GM19193 (cell line): Measurements from ENCODE around the gene KLHL29.

ENCODE experiments used
- POLR2A ChIP-seq: IDR thresholded peaks from 4 replicates; pipeline ENCODE4 v1.6.1; 2011; ENCODE audit not compliant: insufficient read depth, insufficient read length; ENCODE audit errors: extremely low read depth

KLHL29 gene

DNA sequence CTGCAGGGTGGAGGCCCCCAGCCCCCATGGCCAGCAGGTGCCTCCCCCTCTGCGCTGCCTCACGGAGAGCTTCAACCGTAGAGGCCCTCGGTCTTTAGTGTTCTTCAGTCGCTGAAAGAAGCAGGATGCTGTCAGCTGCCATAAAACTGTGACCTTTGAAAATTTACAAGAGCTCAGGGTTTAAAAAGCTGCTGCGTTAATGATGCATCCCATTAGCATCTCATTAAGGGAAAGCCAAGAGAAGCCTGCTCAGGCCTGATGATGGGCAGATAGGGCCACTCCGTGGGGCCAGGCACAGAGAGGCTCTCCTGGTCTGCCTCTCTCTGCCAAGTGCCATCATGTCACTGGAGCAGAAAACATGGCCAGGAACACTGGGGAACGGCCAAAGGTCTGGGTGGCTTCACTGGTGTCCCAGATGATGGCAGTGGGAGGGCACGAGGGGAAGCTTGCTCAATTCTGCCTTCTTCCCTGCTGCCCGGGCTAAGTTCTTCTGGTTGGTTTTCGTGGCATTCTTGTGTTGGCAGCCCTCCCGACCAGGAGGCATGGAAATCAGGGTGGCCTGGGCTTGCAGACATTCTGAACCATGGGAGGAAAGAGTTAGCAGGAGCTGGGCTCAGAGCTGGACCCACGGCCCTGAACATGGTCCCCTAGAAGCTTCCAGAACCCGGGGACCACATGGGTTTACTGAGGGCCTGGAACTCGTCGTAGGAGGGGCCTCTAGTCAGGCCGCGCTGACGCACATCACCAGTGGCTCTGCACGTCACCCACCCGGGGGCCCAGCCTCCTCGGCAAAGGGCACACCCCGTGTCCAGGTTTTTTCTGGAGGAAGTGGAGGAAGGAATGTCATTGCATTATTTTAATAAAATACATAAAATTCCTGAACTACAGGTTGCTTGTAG lies 250.7 kb downstream of the KLHL29 start:
- no peak for TF ChIP-seq POLR2A

DNA sequence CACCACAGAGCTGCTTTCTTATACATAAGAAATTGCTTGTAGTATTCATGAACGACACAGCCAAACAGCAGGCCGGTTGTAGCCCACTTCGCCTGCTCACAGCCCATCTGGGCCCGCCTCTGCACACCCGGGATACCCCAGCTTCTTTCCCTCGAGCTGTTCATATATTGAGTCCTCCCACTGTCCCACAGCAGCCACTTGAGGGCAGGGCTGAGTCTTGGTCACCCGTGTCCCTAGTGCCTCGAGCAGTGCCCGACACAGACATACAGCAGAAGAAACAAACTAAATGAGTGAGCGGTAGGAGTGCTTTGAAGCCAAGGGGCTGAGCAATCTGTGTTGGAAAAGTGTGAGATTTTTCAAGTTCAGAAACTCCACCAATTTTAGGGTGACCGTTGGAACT lies 251.4 kb downstream of the KLHL29 start:
- no peak for TF ChIP-seq POLR2A

- no peak for TF ChIP-seq POLR2A
These were observed 252.2 kb downstream of the KLHL29 start for GRCh38 chr2:23637011-23637778.

GRCh38 chr2:23639406-23639982 lies 254.5 kb downstream of the KLHL29 start:
- no peak for TF ChIP-seq POLR2A

GRCh38 chr2:23640711-23641110 lies 255.7 kb downstream of the KLHL29 start:
- TF ChIP-seq POLR2A = no peak

GRCh38 chr2:23642516-23642915 lies 257.5 kb downstream of the KLHL29 start:
- no peak for TF ChIP-seq POLR2A

DNA sequence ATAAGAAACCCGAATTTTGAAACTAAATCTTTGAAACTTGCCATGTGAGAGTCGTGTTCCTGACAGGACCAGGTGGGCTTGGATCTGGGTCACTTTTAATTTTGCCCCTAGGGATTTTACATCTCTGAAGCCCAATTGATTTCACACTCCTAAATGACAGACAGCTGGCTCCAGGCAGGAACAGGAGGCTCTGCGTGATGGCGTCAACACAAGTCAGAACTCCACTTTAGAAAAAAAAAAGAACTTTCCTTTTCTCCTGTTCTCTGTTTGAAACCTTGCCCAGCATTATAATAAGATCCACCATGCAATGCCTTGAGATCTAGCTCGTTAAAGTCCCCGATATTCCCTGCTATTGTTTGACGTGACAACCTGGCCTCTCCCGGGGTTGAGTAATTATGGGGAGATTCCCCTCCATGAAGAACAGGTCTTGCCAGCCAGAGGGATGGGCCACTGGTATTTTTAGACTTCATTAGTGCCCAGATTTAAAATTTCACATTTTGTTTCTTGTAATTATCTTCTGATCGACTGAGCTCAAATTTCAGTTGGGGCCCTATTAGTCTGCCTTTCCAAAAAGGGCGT lies 260.3 kb downstream of the KLHL29 start:
- no peak for TF ChIP-seq POLR2A

DNA sequence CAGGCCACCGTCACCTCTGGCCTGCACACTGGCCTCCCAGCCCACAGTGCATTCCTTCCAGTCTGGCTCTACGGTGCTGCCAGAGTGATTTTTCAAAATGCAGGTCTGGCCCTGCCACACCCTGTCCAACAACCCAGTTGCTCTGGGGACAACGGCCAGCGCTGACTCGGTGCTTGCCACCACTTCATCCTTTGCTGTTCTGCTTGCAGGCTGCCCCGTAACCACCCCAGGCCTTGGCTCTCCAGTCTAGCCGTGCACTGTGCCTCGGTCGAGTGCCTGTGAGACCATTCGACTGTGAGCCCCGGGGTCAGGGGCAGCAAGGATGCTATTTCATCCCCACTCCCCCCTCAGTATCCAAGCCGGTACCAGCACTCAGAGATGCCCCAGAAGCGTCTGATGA lies 262.6 kb downstream of the KLHL29 start:
- no peak for TF ChIP-seq POLR2A

DNA sequence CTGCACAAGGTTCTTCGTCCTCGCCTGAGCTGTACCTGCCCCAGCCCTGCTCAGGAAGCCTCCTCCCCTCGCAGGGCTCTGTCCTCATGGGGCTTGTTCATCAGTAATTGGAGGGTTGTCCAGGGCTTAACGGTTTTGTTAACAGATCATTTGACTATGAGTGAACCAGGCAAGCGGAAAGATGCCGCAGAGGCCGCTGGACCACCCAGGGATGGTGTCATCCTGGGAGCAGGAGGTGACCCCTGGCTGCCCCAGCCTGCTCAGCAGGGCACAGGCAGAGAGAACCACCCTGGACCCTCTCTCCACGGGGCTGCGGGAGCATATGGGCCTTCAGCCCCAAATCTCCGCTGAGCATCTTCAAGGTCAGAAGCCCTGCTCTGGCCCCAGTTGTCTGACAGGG lies 264.3 kb downstream of the KLHL29 start:
- no peak for TF ChIP-seq POLR2A

GRCh38 chr2:23649819-23650218 lies 264.8 kb downstream of the KLHL29 start:
- TF ChIP-seq POLR2A = no peak

- no peak for TF ChIP-seq POLR2A
These were observed 266.5 kb downstream of the KLHL29 start for GRCh38 chr2:23651187-23652080.

DNA sequence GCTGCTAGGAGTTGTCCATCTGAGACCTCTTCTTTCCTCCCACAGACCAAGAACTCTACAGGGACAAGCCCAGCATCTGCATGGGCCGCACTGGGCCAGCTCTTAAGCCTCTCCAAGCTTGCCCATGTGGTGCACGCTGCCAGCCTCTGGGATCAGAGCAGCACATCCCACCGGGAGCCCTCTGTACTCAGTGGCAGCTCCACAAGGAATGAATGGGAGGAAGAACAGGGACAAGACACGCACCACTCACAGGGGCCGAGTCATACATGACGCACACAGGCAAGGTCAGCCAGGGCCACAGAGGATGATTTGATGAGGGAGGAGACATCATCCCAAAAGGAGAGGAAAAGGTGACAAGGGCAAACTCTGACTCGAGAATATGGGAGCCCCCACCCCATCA lies 268.3 kb downstream of the KLHL29 start:
- TF ChIP-seq POLR2A = no peak

DNA sequence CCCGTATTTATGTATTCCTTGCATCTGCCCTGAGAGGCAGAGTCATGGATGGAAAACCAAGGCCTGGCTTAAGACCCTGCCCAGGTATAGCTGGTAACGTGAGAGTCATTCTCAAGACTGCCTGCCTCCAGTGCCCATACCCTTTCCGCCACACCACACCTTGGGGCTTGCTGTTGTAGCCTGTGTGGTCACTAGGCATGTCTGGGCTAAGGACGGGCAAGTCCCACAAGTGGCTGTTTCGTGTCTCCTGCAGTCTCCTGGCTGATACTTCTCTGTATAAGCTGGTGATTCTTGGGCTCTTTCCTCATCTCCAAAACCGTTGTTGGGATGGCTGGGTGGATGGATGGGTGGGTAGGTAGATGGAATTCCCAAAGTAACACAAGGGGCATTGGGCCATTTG lies 269.8 kb downstream of the KLHL29 start:
- no peak for TF ChIP-seq POLR2A

DNA sequence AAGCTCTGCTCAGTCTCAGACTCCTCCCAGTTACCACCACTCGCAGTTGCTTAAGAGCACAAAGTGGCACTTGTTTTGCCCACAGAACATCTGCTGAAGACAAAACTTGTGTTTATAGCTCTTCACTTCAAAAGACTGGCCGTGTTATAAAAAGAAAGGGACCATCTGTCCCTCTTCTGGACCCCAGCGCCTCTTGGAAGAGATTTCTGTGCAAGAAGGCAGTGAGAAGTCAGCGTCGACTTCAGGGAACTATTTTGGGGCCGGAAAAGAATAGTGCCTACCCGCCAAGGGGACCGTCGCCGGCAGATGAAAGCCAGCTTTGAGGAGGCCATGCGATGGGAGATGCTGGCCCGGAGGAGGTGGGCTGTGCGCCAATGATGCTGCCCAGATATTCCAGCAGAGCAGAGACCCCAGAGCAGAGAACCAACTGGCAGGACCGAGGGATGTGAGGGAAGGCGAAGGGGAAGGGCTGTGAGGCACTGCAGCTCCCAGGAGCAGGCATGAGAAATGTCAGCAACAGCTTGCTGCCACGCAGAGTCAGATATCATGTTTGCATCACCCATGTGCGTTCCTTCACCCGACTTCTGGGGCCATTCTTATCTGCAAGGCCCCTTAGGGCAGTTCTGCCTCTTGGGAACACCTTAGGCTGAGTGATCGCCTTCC lies 271.1 kb downstream of the KLHL29 start:
- no peak for TF ChIP-seq POLR2A

DNA sequence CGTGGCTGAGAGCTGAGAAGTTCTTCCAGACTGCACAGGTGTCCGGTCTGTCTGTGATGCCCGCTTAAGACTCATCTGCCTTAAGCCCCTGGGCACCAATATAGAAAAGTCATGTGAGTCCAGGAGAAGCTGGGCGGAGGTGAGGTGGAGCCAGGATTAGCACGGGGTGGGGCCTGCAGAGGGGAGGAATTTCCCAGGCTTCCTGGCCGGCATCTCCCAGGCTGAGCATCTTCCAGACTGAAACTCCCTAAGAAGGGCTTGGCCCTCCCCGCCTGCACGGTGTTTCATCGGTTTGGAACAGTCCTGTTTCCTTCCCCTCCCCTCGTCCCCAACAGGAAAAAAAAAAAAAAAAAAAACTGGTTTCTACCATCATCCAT lies 271.6 kb downstream of the KLHL29 start:
- no peak for TF ChIP-seq POLR2A

DNA sequence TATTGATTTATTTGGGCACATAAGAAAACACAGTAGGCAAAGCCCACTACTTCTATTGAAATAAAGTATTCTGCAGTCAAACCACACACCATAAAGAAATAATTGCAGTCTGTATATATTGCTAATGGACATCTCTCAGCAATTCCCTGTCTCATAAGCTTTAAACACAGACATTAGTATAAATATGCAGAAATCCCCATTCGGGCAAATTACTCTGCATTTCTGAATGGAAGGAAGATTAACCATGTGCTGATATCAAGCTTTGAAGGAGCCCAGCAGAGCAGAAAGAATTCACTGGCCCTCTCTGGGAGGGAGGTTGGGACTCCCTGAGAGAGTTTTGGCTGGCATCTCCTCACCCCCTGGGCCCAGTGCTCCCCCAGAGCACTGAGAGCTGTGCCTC lies 272.4 kb downstream of the KLHL29 start:
- TF ChIP-seq POLR2A = no peak
